Endodermal cell (in vitro differentiated cells): ENCODE data around the gene SOX6. TPM values are rescaled to one million over a fixed set of nuclear protein-coding genes. Genes with fewer than 3 reads are reported as not detected.

Source experiments
- DNase-seq: peaks from one replicate; pipeline ENCODE4 v3.0.0-alpha.2; 2017
- H3K27ac ChIP-seq: 2 replicates; pipeline ENCODE4 v1.5.1; 2013; ENCODE audit warnings: mild to moderate bottlenecking, low read depth, low read length, moderate library complexity
- H3K27me3 ChIP-seq: 2 replicates; pipeline ENCODE4 v1.6.1; 2013; ENCODE audit warnings: mild to moderate bottlenecking, low read length, moderate library complexity; ENCODE audit not compliant: insufficient read depth, control insufficient read depth, poor library complexity, severe bottlenecking
- H3K36me3 ChIP-seq: 2 replicates; pipeline ENCODE4 v1.7.0; 2013; ENCODE audit warnings: mild to moderate bottlenecking, low read length, moderate library complexity; ENCODE audit not compliant: control insufficient read depth, insufficient read depth
- H3K4me1 ChIP-seq: one replicate; pipeline ENCODE4 v1.7.0; 2013; ENCODE audit warnings: low read length; ENCODE audit not compliant: control insufficient read depth, insufficient read depth
- H3K4me3 ChIP-seq: 2 replicates; pipeline ENCODE4 v1.5.1; 2013; ENCODE audit warnings: mild to moderate bottlenecking, low read length, moderate library complexity
- H3K9ac ChIP-seq: 2 replicates; pipeline ENCODE4 v1.6.1; 2013; ENCODE audit warnings: mild to moderate bottlenecking, low read length, moderate library complexity; ENCODE audit not compliant: poor library complexity, severe bottlenecking; ENCODE audit errors: extremely low read depth
- H3K9me3 ChIP-seq: 2 replicates; pipeline ENCODE4 v1.6.1; 2013; ENCODE audit warnings: mild to moderate bottlenecking, low read length, moderate library complexity; ENCODE audit not compliant: control insufficient read depth
- H3K27ac Mint-ChIP-seq: 2 replicates; pipeline ENCODE4 v1.8.0; 2020; ENCODE audit warnings: mixed read lengths
- H3K27me3 Mint-ChIP-seq: 2 replicates; pipeline ENCODE4 v1.8.0; 2021; ENCODE audit warnings: mild to moderate bottlenecking, mixed read lengths; ENCODE audit not compliant: insufficient read depth
- H3K36me3 Mint-ChIP-seq: 2 replicates; pipeline ENCODE4 v1.8.0; 2020; ENCODE audit warnings: low read depth, mixed read lengths
- H3K4me1 Mint-ChIP-seq: 2 replicates; pipeline ENCODE4 v1.8.0; 2020; ENCODE audit warnings: mixed read lengths
- H3K4me3 Mint-ChIP-seq: 2 replicates; pipeline ENCODE4 v1.8.0; 2020; ENCODE audit warnings: mild to moderate bottlenecking, moderate library complexity, mixed read lengths
- H3K9me3 Mint-ChIP-seq: 2 replicates; pipeline ENCODE4 v1.8.0; 2020; ENCODE audit warnings: mild to moderate bottlenecking, mixed read lengths
- CTCF ChIP-seq: fragments of 200-600 bp; sonication (generic); conservative IDR thresholded peaks from 2 replicates; pipeline ENCODE4 v1.5.0; 2021; ENCODE audit warnings: antibody characterized with exemption, mild to moderate bottlenecking
- WGBS, 2 experiments: methylation state at CpG; one replicate each; pipeline versions ENCODE4 v1.1.5 to v1.1.7; 2013; ENCODE audit warnings: missing lambda C conversion rate in 2 of 2, mixed read lengths in 1 of 2; ENCODE audit not compliant: insufficient coverage in 1 of 2, insufficient read length in 1 of 2; 5-methylcytosine and 5-hydroxymethylcytosine counted together
- total RNA-seq, 2 donors: library from RNA; stranded (reverse); fragmentation: NEBNext Ultra II Directional in 1 of 2; extraction: Animal tissue kit (Norgen Biotek cat#: 25700) in 1 of 2; gene quantifications; 2 replicates in 1 of 2; 3 replicates in 1 of 2; pipeline ENCODE4 v1.2.1, GENCODE V29; 2021

SOX6 gene
- total RNA-seq, 2 donors from 2014 or later = 0.13 to 0.20 TPM

- H3K9me3 Mint-ChIP-seq = no peaks in the 10 kb centered on the region
- Histone ChIP-seq H3K9ac (no peak overlapping the region), H3K9me3 (peaks cover 9% of the 10 kb centered on the region), H3K27me3 (no peaks in the 10 kb centered on the region), H3K27ac (no peak overlapping the region), H3K36me3 (no peaks in the 10 kb centered on the region), H3K4me3 (no peak overlapping the region), H3K4me1 (no peaks in the 10 kb centered on the region)
- H3K4me3 Mint-ChIP-seq = no peak overlapping the region
- 89 to 92% methylated on average over 3 to 7 of the region's 7 CpGs for WGBS, 2 experiments
- H3K4me1 Mint-ChIP-seq = peaks cover 3% of the 10 kb centered on the region
- H3K27me3 Mint-ChIP-seq = peaks cover 31% of the 10 kb centered on the region
- no peak for DNase-seq
- no peak overlapping the region for H3K27ac Mint-ChIP-seq
- H3K36me3 Mint-ChIP-seq = no peaks in the 10 kb centered on the region
- no peak for TF ChIP-seq CTCF
Observed at GRCh38 chr11:15942126-15942525, 414.2 kb downstream of the SOX6 start.

GRCh38 chr11:15941206-15941770 lies 415.1 kb downstream of the SOX6 start:
- H3K9me3 ChIP-seq = peaks cover 3% of the 10 kb centered on the region
- DNase-seq = peak; percentile 93
- H3K36me3 ChIP-seq = no peaks in the 10 kb centered on the region
- H3K27ac ChIP-seq = no peak overlapping the region
- H3K4me3 ChIP-seq = no peak overlapping the region
- no peak overlapping the region for H3K4me3 Mint-ChIP-seq
- no peak overlapping the region for H3K27ac Mint-ChIP-seq
- no peaks in the 10 kb centered on the region for H3K36me3 Mint-ChIP-seq
- 76 to 87% methylated on average over 24 to 36 of the region's 36 CpGs for WGBS, 2 experiments
- H3K4me1 ChIP-seq = no peaks in the 10 kb centered on the region
- H3K27me3 Mint-ChIP-seq = peaks cover 32% of the 10 kb centered on the region
- no peak overlapping the region for H3K9ac ChIP-seq
- no peaks in the 10 kb centered on the region for H3K27me3 ChIP-seq
- TF ChIP-seq CTCF = peak; percentile 99
- H3K9me3 Mint-ChIP-seq = no peaks in the 10 kb centered on the region
- H3K4me1 Mint-ChIP-seq = peaks cover 3% of the 10 kb centered on the region

- Mint-ChIP-seq H3K4me3 (no peak overlapping the region), H3K36me3 (no peaks in the 10 kb centered on the region), H3K4me1 (peaks cover 3% of the 10 kb centered on the region), H3K27me3 (peaks cover 37% of the 10 kb centered on the region), H3K27ac (no peak overlapping the region), H3K9me3 (no peaks in the 10 kb centered on the region)
- no peaks in the 10 kb centered on the region for H3K36me3 ChIP-seq
- H3K27ac ChIP-seq = no peak overlapping the region
- no peaks in the 10 kb centered on the region for H3K27me3 ChIP-seq
- H3K9ac ChIP-seq = no peak overlapping the region
- H3K4me3 ChIP-seq = no peak overlapping the region
- no peaks in the 10 kb centered on the region for H3K4me1 ChIP-seq
- no peaks in the 10 kb centered on the region for H3K9me3 ChIP-seq
- no peak for DNase-seq
- 82 to 86% methylated on average over 7 to 8 of the region's 8 CpGs for WGBS, 2 experiments
- no peak for TF ChIP-seq CTCF
Observed at GRCh38 chr11:15940462-15941205, 415.7 kb downstream of the SOX6 start.
